Adrenal gland (tissue), 12 donors: Measurements from ENCODE around the gene SHC1. TPM values are rescaled to one million over a fixed set of nuclear protein-coding genes. Genes with fewer than 3 reads are reported as not detected.

Experiments used
- DNase-seq, 7 donors: peaks; one replicate each; pipeline ENCODE4 v3.0.0-alpha.2; 2019 to 2020
- H3K27ac ChIP-seq, 5 donors: fragments of 200-600 bp; sonication (generic) in 4 of 5; 1 replicate in 3 of 5; 2 replicates in 2 of 5; pipeline versions ENCODE4 v1.5.1 to v1.8.0; 2016 to 2020; ENCODE audit warnings: mild to moderate bottlenecking in 1 of 5
- H3K27me3 ChIP-seq: fragments of 200-600 bp; 2 replicates; pipeline ENCODE4 v1.8.0; 2021
- H3K36me3 ChIP-seq, 2 donors: fragments of 200-600 bp; replicated peaks in 1 of 2; 1 replicate in 1 of 2; 2 replicates in 1 of 2; pipeline versions ENCODE4 v1.5.1 to v1.8.0; 2018 to 2022
- H3K4me1 ChIP-seq, 2 donors: fragments of 200-600 bp; replicated peaks in 1 of 2; 1 replicate in 1 of 2; 2 replicates in 1 of 2; pipeline versions ENCODE4 v1.5.1 to v1.8.0; 2018 to 2021
- H3K4me3 ChIP-seq, 4 donors: fragments of 200-600 bp; sonication (generic) in 3 of 4; one replicate each; pipeline ENCODE4 v1.5.1; 2016 to 2018
- H3K9me3 ChIP-seq, 3 donors: fragments of 200-600 bp; sonication (generic) in 1 of 3; replicated peaks in 1 of 3; 1 replicate in 2 of 3; 2 replicates in 1 of 3; pipeline versions ENCODE4 v1.5.1 to v1.8.0; 2016 to 2021
- POLR2A ChIP-seq, 2 donors: fragments of 450-650 bp; IDR thresholded peaks; one replicate each; pipeline ENCODE4 v1.6.1; 2017; ENCODE audit warnings: antibody characterized with exemption in 2 of 2, mild to moderate bottlenecking in 2 of 2, moderate library complexity in 1 of 2
- WGBS, 4 donors: extraction: QIAGEN DNeasy Blood & Tissue Kit in 2 of 4; methylation state at CpG; one replicate each; pipeline versions ENCODE4 v1.1.5 to v1.1.7; 2013 to 2017; 5-methylcytosine and 5-hydroxymethylcytosine counted together
- intact Hi-C, 2 donors: fragments of 100-400 bp; cut with DNase I; formaldehyde crosslinking; loops; one replicate each; pipeline versions ENCODE4 v1.14.1 to v1.15.0; 2022 to 2023
- polyA plus RNA-seq, 3 donors: library from polyadenylated mRNA; stranded (reverse); fragments of 200-250 nt in 2 of 3; fragments of 350-450 nt in 1 of 3; fragmentation: Illumina TruSeq in 1 of 3; extraction: RNeasy Lipid Tissue Mini Kit (QIAGEN cat#74804) in 1 of 3; gene quantifications; one replicate each; pipeline ENCODE4 v1.2.3, GENCODE V29; 2013 to 2014
- total RNA-seq, 9 donors: library from RNA; depleted of rRNA in 4 of 9; stranded (reverse); fragments of >200 nt in 4 of 9; fragments of 120-200 nt in 1 of 9; fragmentation: NEBNext Ultra II Directional in 1 of 9; extraction: Animal tissue kit (Norgen Biotek cat#: 25700) in 1 of 9; gene quantifications; one replicate each; pipeline versions ENCODE4 v1.1.0 to v1.2.4, GENCODE V29; 2013 to 2023
- TF ChIP-seq, protein P1 (sequence below), 6 experiments: fragments of 450-650 bp in 4 of 6; fragments of 200-600 bp in 2 of 6; sonication (generic) in 1 of 6; IDR thresholded peaks; 1 replicate in 5 of 6; 2 replicates in 1 of 6; pipeline versions ENCODE4 v1.5.1 to v1.8.0; 2016 to 2021; ENCODE audit warnings: antibody characterized with exemption in 6 of 6, mild to moderate bottlenecking in 2 of 6, moderate library complexity in 1 of 6
- donor health status: healthy with polysubstance abuse.
- donor health status: Bipolar disorder and iron deficiency.
- donor health status: DM: yes; HTN: yes; CAD: no.
- donor health status: DM: no; HTN: no; CAD: no.
- donor health status: DM: no; HTN: no; CAD: no.
- donor health status: DM: yes; HTN: yes; CAD: no.

Gene SHC1
- total and polyA plus RNA-seq, 12 donors: 80.3 to 260 (median 146) TPM

DNA sequence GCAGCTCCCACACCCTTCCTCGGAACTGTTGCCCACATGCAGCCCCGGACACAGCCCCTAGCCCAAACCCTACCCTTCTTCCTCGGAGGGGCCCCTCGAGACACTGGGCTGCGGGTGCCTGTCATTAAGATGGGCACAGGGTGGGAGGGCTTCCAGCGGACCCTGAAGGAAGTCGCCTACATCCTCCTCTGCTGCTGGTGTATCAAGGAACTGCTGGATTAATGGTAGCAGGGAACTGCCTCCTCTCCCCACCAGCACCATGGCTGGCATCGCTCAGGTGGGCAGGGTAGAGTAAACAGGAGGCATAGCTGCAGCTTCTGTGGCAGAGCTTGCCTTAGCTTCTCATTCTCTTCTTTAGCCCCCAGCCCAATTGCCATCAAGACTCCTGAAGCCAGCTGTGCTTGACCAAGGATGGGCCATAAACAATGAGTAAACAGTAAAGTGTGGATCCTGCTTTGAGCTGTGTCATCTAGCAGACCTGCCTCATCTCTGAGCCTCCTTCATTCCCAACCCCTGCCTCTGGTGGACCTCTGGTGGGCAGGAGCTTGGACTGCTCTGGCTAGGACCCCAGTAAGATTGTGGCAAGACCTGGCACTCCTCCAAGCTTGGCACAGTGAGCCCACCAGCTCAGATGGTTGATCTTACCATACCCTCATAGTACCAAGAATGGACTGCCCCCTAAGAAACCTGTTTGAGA is 23.2 kb upstream of the SHC1 start, which contains the start of gene LENEP:
LENEP (plus strand) TSS at position 15 of the 697 bp plus-strand sequence; CDS start at position 37, 22 bp downstream.
- intact Hi-C loops: no loop called here

DNA sequence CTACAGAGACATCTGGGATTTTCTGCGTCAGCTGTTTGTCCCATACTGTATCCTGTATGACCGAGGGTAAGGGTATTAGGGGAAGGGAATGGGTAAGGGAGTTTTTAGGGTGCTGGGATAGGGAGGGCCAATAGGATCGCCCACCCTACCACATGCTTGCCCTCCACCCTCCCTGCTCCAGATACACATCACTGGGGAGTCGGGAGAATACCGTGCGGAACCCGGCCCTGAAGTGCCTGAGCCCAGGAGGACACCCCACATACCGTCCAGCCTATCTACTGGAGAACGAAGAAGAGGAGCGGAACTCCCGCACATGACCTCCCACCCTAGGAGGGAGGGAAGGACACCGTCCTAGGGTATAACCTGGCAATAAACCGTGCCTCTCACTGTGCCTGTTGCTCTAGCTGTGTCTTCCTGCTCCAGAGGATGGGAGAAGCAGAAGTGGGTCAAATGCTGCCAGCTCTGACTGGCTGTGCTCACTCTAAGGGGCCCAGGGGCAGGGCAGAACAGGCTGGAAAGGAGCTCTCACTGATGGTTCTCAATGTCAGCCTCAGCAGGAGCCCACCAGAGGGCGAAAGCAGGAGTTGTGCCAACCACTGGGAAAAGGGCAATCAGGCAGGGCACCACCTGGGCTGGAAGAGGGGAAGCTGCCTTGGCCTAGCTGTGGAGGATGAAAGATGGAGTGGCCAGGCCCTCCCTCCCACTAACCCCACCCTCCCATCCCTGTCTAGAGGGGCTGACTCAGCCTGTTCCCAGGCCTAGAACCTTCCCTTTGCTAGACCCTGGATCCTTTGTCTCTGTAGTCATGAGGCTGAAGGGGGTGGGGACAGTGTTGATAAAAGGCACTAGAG is 22.4 kb upstream of the SHC1 start:
- TF ChIP-seq POLR2A (IDR thresholded peaks at IDR 0.05): no peak
- TF ChIP-seq, protein P1, sequence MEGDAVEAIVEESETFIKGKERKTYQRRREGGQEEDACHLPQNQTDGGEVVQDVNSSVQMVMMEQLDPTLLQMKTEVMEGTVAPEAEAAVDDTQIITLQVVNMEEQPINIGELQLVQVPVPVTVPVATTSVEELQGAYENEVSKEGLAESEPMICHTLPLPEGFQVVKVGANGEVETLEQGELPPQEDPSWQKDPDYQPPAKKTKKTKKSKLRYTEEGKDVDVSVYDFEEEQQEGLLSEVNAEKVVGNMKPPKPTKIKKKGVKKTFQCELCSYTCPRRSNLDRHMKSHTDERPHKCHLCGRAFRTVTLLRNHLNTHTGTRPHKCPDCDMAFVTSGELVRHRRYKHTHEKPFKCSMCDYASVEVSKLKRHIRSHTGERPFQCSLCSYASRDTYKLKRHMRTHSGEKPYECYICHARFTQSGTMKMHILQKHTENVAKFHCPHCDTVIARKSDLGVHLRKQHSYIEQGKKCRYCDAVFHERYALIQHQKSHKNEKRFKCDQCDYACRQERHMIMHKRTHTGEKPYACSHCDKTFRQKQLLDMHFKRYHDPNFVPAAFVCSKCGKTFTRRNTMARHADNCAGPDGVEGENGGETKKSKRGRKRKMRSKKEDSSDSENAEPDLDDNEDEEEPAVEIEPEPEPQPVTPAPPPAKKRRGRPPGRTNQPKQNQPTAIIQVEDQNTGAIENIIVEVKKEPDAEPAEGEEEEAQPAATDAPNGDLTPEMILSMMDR (IDR thresholded peaks at IDR 0.05): no peak
- WGBS, 4 donors: 69 to 80% (median 74%) methylated on average over 13 to 14 of the region's 14 CpGs
- no peak overlapping the region for H3K27ac ChIP-seq
- H3K27me3 ChIP-seq: no peaks in the 10 kb centered on the region
- H3K4me3 ChIP-seq: no peak overlapping the region
- DNase-seq: peak in 1 of 7 donors; percentile 30
- H3K9me3 ChIP-seq: no peaks in the 10 kb centered on the region
- intact Hi-C loops: no loop called here
- H3K36me3 ChIP-seq: peaks cover 0 to 6% of the 10 kb centered on the region in 2 donors
- peaks cover 0 to 3% of the 10 kb centered on the region in 2 donors for H3K4me1 ChIP-seq

More for the DNA sequence above, 23.2 kb upstream of the SHC1 start, which contains the start of gene LENEP:
- Histone ChIP-seq H3K4me1 (peaks cover under 1 to 4% of the 10 kb centered on the region in 2 donors), H3K9me3 (no peaks in the 10 kb centered on the region), H3K36me3 (peaks cover 0 to 6% of the 10 kb centered on the region in 2 donors), H3K4me3 (no peak within 1 kb of the TSS), H3K27me3 (no peaks in the 10 kb centered on the region), H3K27ac (no peak within 1 kb of the TSS)
- 76 to 100% (median 82%) methylated on average over 1 to 8 of the region's 8 CpGs for WGBS, 4 donors
- no peak for TF ChIP-seq POLR2A (IDR thresholded peaks at IDR 0.05)
- TF ChIP-seq, protein P1 (IDR thresholded peaks at IDR 0.05): no peak
- peak in 1 of 7 donors; percentile 17 for DNase-seq

DNA sequence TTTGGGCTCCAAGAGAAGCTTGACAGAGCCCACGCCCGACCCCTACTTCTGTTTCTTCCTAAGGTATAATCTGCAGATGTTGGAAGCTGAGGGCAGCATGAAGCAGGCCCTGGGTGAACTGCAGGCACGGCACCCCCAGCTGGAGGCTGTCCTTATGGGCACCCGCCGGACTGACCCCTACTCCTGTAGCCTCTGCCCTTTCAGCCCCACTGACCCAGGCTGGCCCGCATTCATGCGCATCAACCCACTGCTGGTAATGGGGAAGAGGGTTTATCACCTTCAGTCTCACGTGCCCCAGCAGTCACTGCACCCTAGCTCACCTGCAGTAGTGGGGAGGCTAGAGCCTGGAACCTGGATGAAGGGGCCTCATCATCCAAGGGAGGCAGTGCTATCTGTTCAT is 19.7 kb upstream of the SHC1 start:
- H3K4me3 ChIP-seq: no peak overlapping the region
- no peak overlapping the region for H3K27ac ChIP-seq
- no peaks in the 10 kb centered on the region for H3K4me1 ChIP-seq
- 85 to 96% (median 92%) methylated on average over 8 of the region's 8 CpGs for WGBS, 4 donors
- H3K27me3 ChIP-seq: no peaks in the 10 kb centered on the region
- no peaks in the 10 kb centered on the region for H3K9me3 ChIP-seq
- intact Hi-C loops: no loop called here
- no peak for DNase-seq
- H3K36me3 ChIP-seq: peaks cover 0 to 6% of the 10 kb centered on the region in 2 donors
- TF ChIP-seq POLR2A (IDR thresholded peaks at IDR 0.05): no peak
- TF ChIP-seq, protein P1 (IDR thresholded peaks at IDR 0.05): no peak

- H3K27ac ChIP-seq: no peak overlapping the region
- TF ChIP-seq, protein P1 (IDR thresholded peaks at IDR 0.05): no peak
- TF ChIP-seq POLR2A (IDR thresholded peaks at IDR 0.05): no peak
- H3K4me3 ChIP-seq: no peak overlapping the region
- no peak for DNase-seq
- peaks cover 0 to under 1% of the 10 kb centered on the region in 2 donors for H3K4me1 ChIP-seq
- H3K9me3 ChIP-seq: no peaks in the 10 kb centered on the region
- 80 to 100% (median 90%) methylated on average over 1 to 3 of the region's 3 CpGs for WGBS, 4 donors
- intact Hi-C loops: no loop called here
- H3K36me3 ChIP-seq: peaks cover 0 to 6% of the 10 kb centered on the region in 2 donors
- no peaks in the 10 kb centered on the region for H3K27me3 ChIP-seq
These were observed 18.8 kb upstream of the SHC1 start for GRCh38 chr1:154989195-154989860.
